Measurements from ENCODE around the gene SHC4. TPM values are rescaled to one million over a fixed set of nuclear protein-coding genes. Genes with fewer than 3 reads are reported as not detected.

Gene SHC4
- total RNA-seq, 1 donor from 2014 or later, result 7.2 TPM

DNA sequence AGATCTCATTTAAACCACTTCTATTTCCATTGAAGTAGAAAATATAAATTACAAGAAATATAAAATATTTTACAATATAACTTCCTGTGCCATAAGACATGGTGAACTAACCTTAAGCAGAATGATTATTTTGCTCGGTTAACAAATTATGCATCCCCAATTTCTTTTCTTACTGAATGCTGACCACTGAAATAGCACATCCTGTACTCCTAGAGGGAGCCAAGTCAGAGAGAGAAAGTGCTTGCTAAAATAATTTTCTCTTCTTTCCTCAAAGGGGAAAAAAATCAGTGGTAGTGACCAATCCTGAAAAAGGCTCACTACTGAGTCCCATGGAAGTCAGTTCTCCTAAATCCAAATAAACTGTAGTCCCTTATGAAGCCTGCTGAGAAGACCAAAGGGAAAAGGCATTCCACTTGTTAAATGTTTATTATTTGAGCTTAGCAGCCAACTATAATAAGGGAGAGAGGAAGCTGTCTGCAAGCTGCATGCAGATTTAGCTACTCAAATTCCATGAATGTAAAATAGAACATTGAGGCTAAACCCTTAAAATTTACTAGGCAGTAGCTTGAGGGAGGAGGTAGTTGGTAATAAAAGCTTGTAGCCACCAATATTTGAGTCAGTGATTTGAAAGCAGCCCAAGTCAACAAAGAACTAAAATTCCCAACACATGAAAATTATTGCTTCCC is 185.9 kb downstream of the SHC4 start:
- Histone ChIP-seq H3K4me3 (no peak overlapping the region), H3K9me3 (no peaks in the 10 kb centered on the region), H3K27me3 (no peaks in the 10 kb centered on the region), H3K27ac (no peak overlapping the region), H3K4me1 (peaks cover 0 to 3% of the 10 kb centered on the region in 2 donors), H3K36me3 (peaks cover 0 to 4% of the 10 kb centered on the region in 2 donors)
- intact Hi-C loops (cut with DNase I), result no loop called here
- DNase-seq (ENCODE audit: low spot score in 2 of 2), result no peak
- TF ChIP-seq, protein P1, sequence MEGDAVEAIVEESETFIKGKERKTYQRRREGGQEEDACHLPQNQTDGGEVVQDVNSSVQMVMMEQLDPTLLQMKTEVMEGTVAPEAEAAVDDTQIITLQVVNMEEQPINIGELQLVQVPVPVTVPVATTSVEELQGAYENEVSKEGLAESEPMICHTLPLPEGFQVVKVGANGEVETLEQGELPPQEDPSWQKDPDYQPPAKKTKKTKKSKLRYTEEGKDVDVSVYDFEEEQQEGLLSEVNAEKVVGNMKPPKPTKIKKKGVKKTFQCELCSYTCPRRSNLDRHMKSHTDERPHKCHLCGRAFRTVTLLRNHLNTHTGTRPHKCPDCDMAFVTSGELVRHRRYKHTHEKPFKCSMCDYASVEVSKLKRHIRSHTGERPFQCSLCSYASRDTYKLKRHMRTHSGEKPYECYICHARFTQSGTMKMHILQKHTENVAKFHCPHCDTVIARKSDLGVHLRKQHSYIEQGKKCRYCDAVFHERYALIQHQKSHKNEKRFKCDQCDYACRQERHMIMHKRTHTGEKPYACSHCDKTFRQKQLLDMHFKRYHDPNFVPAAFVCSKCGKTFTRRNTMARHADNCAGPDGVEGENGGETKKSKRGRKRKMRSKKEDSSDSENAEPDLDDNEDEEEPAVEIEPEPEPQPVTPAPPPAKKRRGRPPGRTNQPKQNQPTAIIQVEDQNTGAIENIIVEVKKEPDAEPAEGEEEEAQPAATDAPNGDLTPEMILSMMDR (IDR thresholded peaks at IDR 0.05), result no peak

DNA sequence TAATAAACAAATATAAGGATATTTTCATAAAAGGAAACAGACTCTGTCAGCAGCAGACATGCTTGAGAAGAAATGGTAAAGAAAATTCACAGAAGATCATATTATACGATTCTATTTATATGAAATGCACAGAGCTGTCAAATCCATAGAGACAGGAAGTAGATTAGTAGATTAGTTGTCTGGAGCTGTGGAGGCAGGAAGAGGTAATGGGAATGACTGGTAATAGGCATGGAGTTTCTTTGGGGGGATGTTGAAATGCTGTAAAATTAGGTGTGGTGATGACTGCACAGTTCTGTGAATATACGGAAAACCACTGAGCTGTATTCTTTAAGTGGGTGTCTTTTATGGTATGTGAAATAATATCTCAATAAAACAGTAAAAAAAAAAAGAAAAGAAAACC is 188.2 kb downstream of the SHC4 start:
- no peaks in the 10 kb centered on the region for H3K9me3 ChIP-seq
- intact Hi-C loops (cut with DNase I), result no loop called here

DNA sequence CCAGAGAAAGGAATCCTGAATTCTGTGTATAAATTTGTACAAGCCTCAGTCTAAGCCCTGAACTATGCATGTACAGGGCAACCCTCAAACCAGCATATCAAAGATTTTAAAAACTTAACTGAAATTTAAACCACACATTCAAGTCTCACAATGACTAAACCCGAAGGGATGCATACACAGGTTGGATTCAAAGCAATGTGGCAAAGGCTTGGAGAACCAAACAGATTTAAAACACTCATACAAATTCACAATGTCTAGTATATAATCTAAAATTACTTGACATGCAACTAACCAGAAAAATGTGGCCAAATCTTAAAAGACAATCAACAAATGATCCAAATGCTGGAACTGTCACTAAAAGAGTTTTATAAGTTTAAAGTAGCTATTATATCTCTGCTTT is 189.2 kb downstream of the SHC4 start:
- no peak overlapping the region for H3K4me3 ChIP-seq
- H3K27ac ChIP-seq, result no peak overlapping the region
- DNase-seq (ENCODE audit: low spot score in 2 of 2), result no peak
- H3K4me1 ChIP-seq, result peaks cover 0 to 3% of the 10 kb centered on the region in 2 donors
- no peaks in the 10 kb centered on the region for H3K27me3 ChIP-seq
- TF ChIP-seq, protein P1 (IDR thresholded peaks at IDR 0.05), result no peak
- no peaks in the 10 kb centered on the region for H3K9me3 ChIP-seq
- intact Hi-C loops (cut with DNase I), result no loop called here
- no peaks in the 10 kb centered on the region for H3K36me3 ChIP-seq

More for the DNA sequence above, 188.2 kb downstream of the SHC4 start:
- no peak for DNase-seq (ENCODE audit: low spot score in 2 of 2)
- Histone ChIP-seq H3K27ac (no peak overlapping the region), H3K4me3 (no peak overlapping the region), H3K36me3 (no peaks in the 10 kb centered on the region), H3K27me3 (no peaks in the 10 kb centered on the region), H3K4me1 (peaks cover 0 to 3% of the 10 kb centered on the region in 2 donors)
- TF ChIP-seq, protein P1 (IDR thresholded peaks at IDR 0.05), result no peak

Other genes with a start within 250 kb of the SHC4 start
- 1.1 TPM for gene CEP152, start 152.8 kb downstream of the SHC4 start, total RNA-seq
- gene EID1, start 85.8 kb downstream of the SHC4 start, total RNA-seq, result 247 TPM
- 9.7 TPM for gene SECISBP2L, start 82.5 kb upstream of the SHC4 start, total RNA-seq
- 56.0 TPM for gene COPS2, start 191.7 kb upstream of the SHC4 start, total RNA-seq
- 10.0 TPM for gene GALK2, start 206.3 kb upstream of the SHC4 start, total RNA-seq

All from ascending aorta (tissue), 2 donors.